LNCAP (cell line): ENCODE measurements around the gene BORCS5.

Source experiments
- CTCF ChIP-seq: fragments of 450-650 bp; IDR thresholded peaks from 2 replicates; pipeline ENCODE4 v1.5.1; 2017; ENCODE audit warnings: mild to moderate bottlenecking

The BORCS5 gene

GRCh38 chr12:12364787-12365445, 8.0 kb downstream of the BORCS5 start:
- TF ChIP-seq CTCF, result no peak

- TF ChIP-seq CTCF, result no peak
These were observed 8.5 kb downstream of the BORCS5 start for GRCh38 chr12:12365446-12365802.

GRCh38 chr12:12365931-12366431, 9.1 kb downstream of the BORCS5 start:
- TF ChIP-seq CTCF, result no peak

GRCh38 chr12:12366701-12367481, 10.0 kb downstream of the BORCS5 start:
- no peak for TF ChIP-seq CTCF

GRCh38 chr12:12367482-12367998, 10.7 kb downstream of the BORCS5 start:
- no peak for TF ChIP-seq CTCF

GRCh38 chr12:12372946-12373722, 16.3 kb downstream of the BORCS5 start:
- no peak for TF ChIP-seq CTCF
